ENCODE data around the gene UBE2E2.

UBE2E2 gene

GRCh38 chr3:23437484-23438145 lies 234.5 kb downstream of the UBE2E2 start:
- no peak for TF ChIP-seq CTCF (IDR thresholded peaks at IDR 0.05; ENCODE audit: insufficient read depth, low read length, poor library complexity, severe bottlenecking)
- DNase-seq (ENCODE audit: extremely low read depth, insufficient read length): no peak
- H3K27me3 ChIP-seq (replicated peaks; ENCODE audit: control insufficient read depth, insufficient read depth, low read length): no peaks in the 10 kb centered on the region
- no peaks in the 10 kb centered on the region for H3K36me3 ChIP-seq (ENCODE audit: control insufficient read depth, insufficient read depth, low read length)
- no peak overlapping the region for H3K4me3 ChIP-seq (replicated peaks; ENCODE audit: low read depth, low read length)

- no peak for TF ChIP-seq CTCF (IDR thresholded peaks at IDR 0.05; ENCODE audit: insufficient read depth, low read length, poor library complexity, severe bottlenecking)
- no peak for DNase-seq (ENCODE audit: extremely low read depth, insufficient read length)
- no peak overlapping the region for H3K4me3 ChIP-seq (replicated peaks; ENCODE audit: low read depth, low read length)
- no peaks in the 10 kb centered on the region for H3K36me3 ChIP-seq (ENCODE audit: control insufficient read depth, insufficient read depth, low read length)
- H3K27me3 ChIP-seq (replicated peaks; ENCODE audit: control insufficient read depth, insufficient read depth, low read length): no peaks in the 10 kb centered on the region
Observed at GRCh38 chr3:23438657-23439056, 235.5 kb downstream of the UBE2E2 start.

- no peak for DNase-seq (ENCODE audit: extremely low read depth, insufficient read length)
- no peak for TF ChIP-seq CTCF (IDR thresholded peaks at IDR 0.05; ENCODE audit: insufficient read depth, low read length, poor library complexity, severe bottlenecking)
- Histone ChIP-seq H3K4me3 (replicated peaks; ENCODE audit: low read depth, low read length) (no peak overlapping the region), H3K27me3 (replicated peaks; ENCODE audit: control insufficient read depth, insufficient read depth, low read length) (no peaks in the 10 kb centered on the region), H3K36me3 (ENCODE audit: control insufficient read depth, insufficient read depth, low read length) (no peaks in the 10 kb centered on the region)
Observed at GRCh38 chr3:23439080-23439479, 236.0 kb downstream of the UBE2E2 start.

GRCh38 chr3:23440416-23441294 lies 237.5 kb downstream of the UBE2E2 start:
- no peak for TF ChIP-seq CTCF (IDR thresholded peaks at IDR 0.05; ENCODE audit: insufficient read depth, low read length, poor library complexity, severe bottlenecking)

GRCh38 chr3:23442598-23443383 lies 239.7 kb downstream of the UBE2E2 start:
- no peaks in the 10 kb centered on the region for H3K36me3 ChIP-seq (ENCODE audit: control insufficient read depth, insufficient read depth, low read length)
- DNase-seq (ENCODE audit: extremely low read depth, insufficient read length): no peak
- no peak for TF ChIP-seq CTCF (IDR thresholded peaks at IDR 0.05; ENCODE audit: insufficient read depth, low read length, poor library complexity, severe bottlenecking)

More at GRCh38 chr3:23440416-23441294, 237.5 kb downstream of the UBE2E2 start:
- no peak for DNase-seq (ENCODE audit: extremely low read depth, insufficient read length)
- Histone ChIP-seq H3K36me3 (ENCODE audit: control insufficient read depth, insufficient read depth, low read length) (no peaks in the 10 kb centered on the region), H3K4me3 (replicated peaks; ENCODE audit: low read depth, low read length) (no peak overlapping the region), H3K27me3 (replicated peaks; ENCODE audit: control insufficient read depth, insufficient read depth, low read length) (no peaks in the 10 kb centered on the region)

More at GRCh38 chr3:23442598-23443383, 239.7 kb downstream of the UBE2E2 start:
- Histone ChIP-seq H3K4me3 (replicated peaks; ENCODE audit: low read depth, low read length) (no peak overlapping the region), H3K27me3 (replicated peaks; ENCODE audit: control insufficient read depth, insufficient read depth, low read length) (no peaks in the 10 kb centered on the region)

Measured in GM06990 (cell line).